HCT116 (cell line): ENCODE data around the gene LYRM7. TPM values are rescaled to one million over a fixed set of nuclear protein-coding genes. Genes with fewer than 3 reads are reported as not detected.

ENCODE experiments used
- ATAC-seq: fragments of 200-7000 bp; cut with Tn5 transposase; 2 replicates; pipeline ENCODE4 v1.9.1; 2020; ENCODE audit warnings: mild to moderate bottlenecking, moderate library complexity
- BruUV-seq: library from RNA; stranded (reverse); fragments of 400-500 nt; replicated peaks from 2 replicates; lab custom pipeline; 2021; lab: Mats Ljungman, UMichigan
- CTCF ChIA-PET: fragments of 300-600 bp; sonication (Branson Sonifier 250); formaldehyde crosslinking; loops from one replicate; lab custom pipeline; 2021; ENCODE audit warnings: antibody characterized with exemption; lab: Charles Lee
- POLR2A ChIA-PET: fragments of 300-600, 350-600 bp; sonication (Branson Sonifier 250); formaldehyde crosslinking; loops from one replicate; lab custom pipeline; 2021; ENCODE audit warnings: antibody characterized with exemption; lab: Charles Lee
- RAD21 ChIA-PET, 2 experiments: fragments of 300-600 bp; sonication (Branson Sonifier 250); formaldehyde crosslinking; loops; one replicate each; lab custom pipeline; 2023; ENCODE audit warnings: low total read pairs in 2 of 2; ENCODE audit not compliant: uncharacterized antibody in 2 of 2, unreplicated experiment in 2 of 2, low non-redundant PET in 1 of 2; lab: Charles Lee
- DNase-seq: peaks from one replicate; pipeline ENCODE4 v3.0.0-alpha.2; 2010; ENCODE audit warnings: low read depth, low spot score
- H2AFZ ChIP-seq: fragments of 200-600 bp; shearing (Covaris generic), sonication (generic); 2 replicates; pipeline ENCODE4 v1.6.1; 2017; ENCODE audit warnings: low read depth, mixed run types, mixed read lengths, antibody characterized with exemption, low read length; ENCODE audit not compliant: poor library complexity, severe bottlenecking
- H3K27ac ChIP-seq: 2 replicates; pipeline ENCODE4 v1.5.1; 2012; ENCODE audit warnings: low read depth, low read length
- H3K27me3 ChIP-seq: fragments of 200-600 bp; sonication (generic); 2 replicates; pipeline ENCODE4 v1.6.1; 2016; ENCODE audit warnings: mixed run types, low read length, mixed read lengths; ENCODE audit not compliant: insufficient read depth
- H3K36me3 ChIP-seq, 2 experiments: fragments of 200-500 bp in 1 of 2; fragments of 200-600 bp in 1 of 2; sonication (Bioruptor generic) in 1 of 2; sonication (generic) in 1 of 2; 2 replicates each; pipeline versions ENCODE4 v1.5.1 to v1.6.1; 2014 to 2016; ENCODE audit warnings: low read length in 2 of 2, inconsistent platforms in 1 of 2, mixed read lengths in 1 of 2, mixed run types in 1 of 2; ENCODE audit not compliant: insufficient read depth in 2 of 2, control insufficient read depth in 1 of 2
- H3K4me1 ChIP-seq, 2 experiments: fragments of 200-600 bp in 1 of 2; sonication (generic) in 1 of 2; 2 replicates each; pipeline versions ENCODE4 v1.5.1 to v1.6.1; 2012 to 2017; ENCODE audit warnings: low read length in 2 of 2, inconsistent platforms in 1 of 2, mild to moderate bottlenecking in 1 of 2, mixed read lengths in 1 of 2, mixed run types in 1 of 2, moderate library complexity in 1 of 2; ENCODE audit not compliant: insufficient read depth in 2 of 2, control insufficient read depth in 1 of 2
- H3K4me2 ChIP-seq: fragments of 200-600 bp; sonication (generic); 2 replicates; pipeline ENCODE4 v1.6.1; 2017; ENCODE audit warnings: mixed run types, low read length, mixed read lengths
- H3K4me3 ChIP-seq, 2 experiments: fragments of 200-600 bp in 1 of 2; sonication (generic) in 1 of 2; replicated peaks in 1 of 2; 2 replicates each; pipeline ENCODE4 v1.5.1; 2011 to 2016; ENCODE audit warnings: low read length in 2 of 2, control low read depth in 1 of 2, low read depth in 1 of 2, mild to moderate bottlenecking in 1 of 2, mixed read lengths in 1 of 2, mixed run types in 1 of 2
- H3K79me2 ChIP-seq: fragments of 200-600 bp; sonication (generic); 2 replicates; pipeline ENCODE4 v1.6.1; 2017; ENCODE audit warnings: mild to moderate bottlenecking, mixed run types, low read length, moderate library complexity, mixed read lengths; ENCODE audit not compliant: insufficient read depth
- H3K9ac ChIP-seq: fragments of 200-600 bp; sonication (generic); 2 replicates; pipeline ENCODE4 v1.6.1; 2016; ENCODE audit warnings: low read length, mixed read lengths
- H3K9me2 ChIP-seq: fragments of 200-600 bp; sonication (generic), shearing (Covaris generic); 2 replicates; pipeline ENCODE4 v1.6.1; 2017; ENCODE audit warnings: mixed run types, mild to moderate bottlenecking, moderate library complexity; ENCODE audit not compliant: insufficient read depth
- H3K9me3 ChIP-seq, 2 experiments: fragments of 200-500 bp in 1 of 2; fragments of 200-600 bp in 1 of 2; sonication (Bioruptor generic) in 1 of 2; sonication (generic) in 1 of 2; 2 replicates each; pipeline ENCODE4 v1.6.1; 2014 to 2017; ENCODE audit warnings: low read length in 2 of 2, mixed read lengths in 2 of 2, inconsistent platforms in 1 of 2, low read depth in 1 of 2, mild to moderate bottlenecking in 1 of 2, mixed run types in 1 of 2, moderate library complexity in 1 of 2; ENCODE audit not compliant: control insufficient read depth in 1 of 2, insufficient read depth in 1 of 2
- H4K20me1 ChIP-seq: fragments of 200-600 bp; sonication (generic), shearing (Covaris generic); 2 replicates; pipeline ENCODE4 v1.6.1; 2017; ENCODE audit warnings: mixed run types, mild to moderate bottlenecking, moderate library complexity; ENCODE audit not compliant: insufficient read depth
- CTCF ChIP-seq, 3 experiments: fragments of 200-600 bp in 1 of 3; sonication (generic) in 1 of 3; IDR thresholded peaks in 2 of 3; conservative IDR thresholded peaks in 1 of 3; 2 replicates each; pipeline ENCODE4 v1.5.1; 2012 to 2017; ENCODE audit warnings: low read depth in 2 of 3, low read length in 2 of 3, antibody characterized with exemption in 1 of 3, borderline replicate concordance in 1 of 3, control low read depth in 1 of 3, mild to moderate bottlenecking in 1 of 3, mixed read lengths in 1 of 3, mixed run types in 1 of 3, moderate library complexity in 1 of 3; ENCODE audit not compliant: insufficient read depth in 1 of 3
- EGR1 ChIP-seq: IDR thresholded peaks from 2 replicates; pipeline ENCODE4 v1.6.1; 2012; ENCODE audit warnings: low read depth
- ELF1 ChIP-seq: IDR thresholded peaks from 2 replicates; pipeline ENCODE4 v1.6.1; 2012; ENCODE audit warnings: low read depth, borderline replicate concordance
- EZH2 ChIP-seq: fragments of 200-600 bp; sonication (generic); IDR thresholded peaks from 2 replicates; pipeline ENCODE4 v1.6.1; 2017; ENCODE audit warnings: antibody characterized with exemption, mixed run types
- POLR2A ChIP-seq: IDR thresholded peaks from 2 replicates; pipeline ENCODE4 v1.7.0; 2011; ENCODE audit warnings: borderline replicate concordance; ENCODE audit not compliant: insufficient read depth, insufficient read length; ENCODE audit errors: extremely low read depth
- RAD21 ChIP-seq: IDR thresholded peaks from 2 replicates; pipeline ENCODE4 v1.6.1; 2012; ENCODE audit warnings: low read depth, mild to moderate bottlenecking
- SIN3A ChIP-seq: IDR thresholded peaks from 2 replicates; pipeline ENCODE4 v1.6.1; 2012; ENCODE audit warnings: low read depth
- TCF7L2 ChIP-seq: IDR thresholded peaks from 2 replicates; pipeline ENCODE4 v1.7.0; 2011; ENCODE audit warnings: borderline replicate concordance, inconsistent platforms; ENCODE audit not compliant: insufficient read depth, insufficient read length; ENCODE audit errors: extremely low read depth
- YY1 ChIP-seq: IDR thresholded peaks from 2 replicates; pipeline ENCODE4 v1.6.1; 2011; ENCODE audit warnings: low read length, low read depth, moderate library complexity, mild to moderate bottlenecking; ENCODE audit not compliant: insufficient replicate concordance; ENCODE audit errors: extremely low read depth
- ZBTB33 ChIP-seq: IDR thresholded peaks from 2 replicates; pipeline ENCODE4 v1.6.1; 2011; ENCODE audit warnings: mild to moderate bottlenecking, low read length, moderate library complexity; ENCODE audit not compliant: insufficient replicate concordance; ENCODE audit errors: extremely low read depth
- ZNF274 ChIP-seq: fragments of 200-500 bp; sonication (Bioruptor generic); IDR thresholded peaks from 2 replicates; pipeline ENCODE4 v1.6.1; 2014; ENCODE audit warnings: mild to moderate bottlenecking, low read depth, low read length, inconsistent platforms
- intact Hi-C: fragments of 100-400 bp; cut with micrococcal nuclease; formaldehyde crosslinking; loops from 2 replicates; pipeline ENCODE4 v1.10.0; 2022
- total RNA-seq: library from RNA; stranded (reverse); gene quantifications from one replicate; pipeline ENCODE4 v1.2.1, GENCODE V29; 2021; ENCODE audit not compliant: unreplicated experiment

Gene LYRM7
- total RNA-seq, 1 experiment from 2014 or later: 14.4 TPM

GRCh38 chr5:131250751-131251475 is 80.2 kb downstream of the LYRM7 start:
- no peak overlapping the region for H3K9ac ChIP-seq
- H3K4me2 ChIP-seq: no peak overlapping the region
- H2AFZ ChIP-seq: no peak overlapping the region
- no peak overlapping the region for H3K27ac ChIP-seq
- ChIA-PET RAD21 (no interaction called here), CTCF (interaction anchor here (1.5 kb wide), 1 partner anchor 8 kb away, joined by 4 read pairs; no protein-coding TSS in a partner anchor), POLR2A (interaction anchor here (1.1 kb wide), 1 partner anchor 13 kb away, joined by 3 read pairs; the partner anchor contains the start of gene CDC42SE2)
- intact Hi-C loops: no loop called here
- ATAC-seq: no peak
- H4K20me1 ChIP-seq: no peaks in the 10 kb centered on the region
- no peak for DNase-seq
- H3K36me3 ChIP-seq: no peaks in the 10 kb centered on the region
- no peaks in the 10 kb centered on the region for H3K79me2 ChIP-seq
- no peak for TF ChIP-seq POLR2A
- no peak for TF ChIP-seq RAD21
- no peak for TF ChIP-seq YY1
- no peak for TF ChIP-seq EZH2
- no peak for TF ChIP-seq ELF1
- TF ChIP-seq SIN3A: no peak
- TF ChIP-seq TCF7L2: no peak
- TF ChIP-seq ZNF274: no peak
- no peak for TF ChIP-seq EGR1
- no peak for TF ChIP-seq CTCF (IDR thresholded peaks at IDR 0.05 in 2 of 3, conservative IDR thresholded peaks at IDR 0.05 in 1 of 3; ENCODE audit: borderline replicate concordance in 1 of 3, insufficient read depth in 1 of 3, low read depth in 2 of 3, low read length in 2 of 3)
- no peak for TF ChIP-seq ZBTB33
- H3K4me3 ChIP-seq: no peak overlapping the region
- H3K27me3 ChIP-seq: no peaks in the 10 kb centered on the region
- BruUV-seq: no TSS peak
- H3K4me1 ChIP-seq: no peaks in the 10 kb centered on the region
- no peaks in the 10 kb centered on the region for H3K9me2 ChIP-seq
- H3K9me3 ChIP-seq: 0 out of 4 replicates have a peak, but pooled peaks cover 0 to 3% of the 10 kb centered on the region in 2 experiments
